GM23338 (cell line): ENCODE data around the gene HDHD2. TPM values are rescaled to one million over a fixed set of nuclear protein-coding genes. Genes with fewer than 3 reads are reported as not detected.

Experiments
- ATAC-seq: fragments of 200-7000 bp; cut with Tn5 transposase; 3 replicates; pipeline ENCODE4 v1.9.1; 2020
- DNase-seq: peaks from one replicate; pipeline ENCODE4 v3.0.0-alpha.2; 2015; ENCODE audit warnings: low spot score
- H2AFZ ChIP-seq: fragments of 200-600 bp; sonication (generic); 2 replicates; pipeline ENCODE4 v1.8.0; 2016; ENCODE audit warnings: antibody characterized with exemption, mild to moderate bottlenecking, moderate library complexity
- H3F3A ChIP-seq: fragments of 200-600 bp; sonication (generic); replicated peaks from 2 replicates; pipeline ENCODE4 v1.8.0; 2017; ENCODE audit warnings: antibody characterized with exemption, mixed run types, low read depth
- H3K27ac ChIP-seq: fragments of 200-600 bp; sonication (generic); 2 replicates; pipeline ENCODE4 v1.6.1; 2016; ENCODE audit warnings: low read depth
- H3K27me3 ChIP-seq: fragments of 200-600 bp; sonication (generic); 2 replicates; pipeline ENCODE4 v1.8.0; 2016; ENCODE audit warnings: mild to moderate bottlenecking, mixed run types, moderate library complexity; ENCODE audit not compliant: insufficient read depth
- H3K36me3 ChIP-seq: fragments of 200-600 bp; sonication (generic); 2 replicates; pipeline ENCODE4 v1.8.0; 2016; ENCODE audit warnings: mild to moderate bottlenecking; ENCODE audit not compliant: insufficient read depth
- H3K4me1 ChIP-seq: fragments of 200-600 bp; sonication (generic); 2 replicates; pipeline ENCODE4 v1.8.0; 2016; ENCODE audit warnings: mild to moderate bottlenecking, moderate library complexity; ENCODE audit not compliant: insufficient read depth
- H3K4me2 ChIP-seq: fragments of 200-600 bp; sonication (generic); 2 replicates; pipeline ENCODE4 v1.7.1; 2017; ENCODE audit warnings: mixed run types
- H3K4me3 ChIP-seq: fragments of 200-600 bp; sonication (generic); 2 replicates; pipeline ENCODE4 v1.6.1; 2016; ENCODE audit warnings: mixed run types
- H3K79me2 ChIP-seq: fragments of 200-600 bp; sonication (generic); replicated peaks from 2 replicates; pipeline ENCODE4 v1.8.0; 2017; ENCODE audit warnings: mild to moderate bottlenecking; ENCODE audit not compliant: insufficient read depth
- H3K9me2 ChIP-seq: fragments of 200-600 bp; sonication (generic); 2 replicates; pipeline ENCODE4 v1.8.0; 2017; ENCODE audit not compliant: insufficient read depth
- H4K20me1 ChIP-seq: fragments of 200-600 bp; sonication (generic); replicated peaks from 2 replicates; pipeline ENCODE4 v1.8.0; 2017; ENCODE audit warnings: mild to moderate bottlenecking; ENCODE audit not compliant: insufficient read depth
- H3K27ac Mint-ChIP-seq: 2 replicates; pipeline ENCODE4 v1.8.0; 2020; ENCODE audit warnings: inconsistent platforms, mild to moderate bottlenecking, moderate library complexity, mixed read lengths
- H3K27me3 Mint-ChIP-seq: 3 replicates; pipeline ENCODE4 v1.8.0; 2022; ENCODE audit warnings: low read depth, mild to moderate bottlenecking, moderate library complexity, mixed read lengths, inconsistent platforms; ENCODE audit not compliant: insufficient read depth, poor library complexity
- H3K36me3 Mint-ChIP-seq: 3 replicates; pipeline ENCODE4 v1.8.0; 2021; ENCODE audit warnings: low read depth, mild to moderate bottlenecking, inconsistent platforms, moderate library complexity, mixed read lengths
- H3K4me1 Mint-ChIP-seq: 3 replicates; pipeline ENCODE4 v1.8.0; 2020; ENCODE audit warnings: mild to moderate bottlenecking, inconsistent platforms, mixed read lengths
- H3K4me3 Mint-ChIP-seq: 3 replicates; pipeline ENCODE4 v1.8.0; 2021; ENCODE audit warnings: moderate library complexity, mild to moderate bottlenecking, inconsistent platforms, mixed read lengths
- H3K9me3 Mint-ChIP-seq: 3 replicates; pipeline ENCODE4 v1.8.0; 2020; ENCODE audit warnings: moderate library complexity, mild to moderate bottlenecking, inconsistent platforms, mixed read lengths
- CREB1 ChIP-seq: fragments of 250-450 bp; sonication (Bioruptor Pico); IDR thresholded peaks from 2 replicates; pipeline ENCODE4 v1.5.0; 2020; ENCODE audit warnings: low read depth, mild to moderate bottlenecking, moderate library complexity
- ETS1 ChIP-seq: IDR thresholded peaks from 2 replicates; pipeline ENCODE4 v1.6.1; 2016; ENCODE audit warnings: antibody characterized with exemption
- JUNB ChIP-seq: IDR thresholded peaks from one replicate; pipeline ENCODE4 v1.6.1; 2016; ENCODE audit warnings: antibody characterized with exemption; ENCODE audit not compliant: unreplicated experiment
- NANOG ChIP-seq: IDR thresholded peaks from 2 replicates; pipeline ENCODE4 v1.6.1; 2016; ENCODE audit warnings: antibody characterized with exemption, borderline replicate concordance
- POLR2AphosphoS5 ChIP-seq: IDR thresholded peaks from 2 replicates; pipeline ENCODE4 v1.6.1; 2016; ENCODE audit warnings: antibody characterized with exemption, low read depth
- polyA plus RNA-seq: library from polyadenylated mRNA; unstranded; fragments of >200 nt; fragmentation: Nextera tagmentation; extraction: Ambion mirVana; gene quantifications from 2 replicates; pipeline ENCODE4 v1.2.1, GENCODE V29; 2016
- total RNA-seq: library from RNA; depleted of rRNA; stranded (reverse); fragments of >200 nt; shearing (Covaris generic); gene quantifications from 2 replicates; pipeline ENCODE4 v1.2.3, GENCODE V29; 2014
- TF ChIP-seq, protein P1 (sequence below): fragments of 250-450 bp; sonication (Bioruptor Pico); IDR thresholded peaks from 2 replicates; pipeline ENCODE4 v1.5.0; 2020; ENCODE audit warnings: mild to moderate bottlenecking, moderate library complexity

Gene HDHD2
- total and polyA plus RNA-seq, 2 experiments from 2014 or later, result 25.9 to 32.2 TPM

DNA sequence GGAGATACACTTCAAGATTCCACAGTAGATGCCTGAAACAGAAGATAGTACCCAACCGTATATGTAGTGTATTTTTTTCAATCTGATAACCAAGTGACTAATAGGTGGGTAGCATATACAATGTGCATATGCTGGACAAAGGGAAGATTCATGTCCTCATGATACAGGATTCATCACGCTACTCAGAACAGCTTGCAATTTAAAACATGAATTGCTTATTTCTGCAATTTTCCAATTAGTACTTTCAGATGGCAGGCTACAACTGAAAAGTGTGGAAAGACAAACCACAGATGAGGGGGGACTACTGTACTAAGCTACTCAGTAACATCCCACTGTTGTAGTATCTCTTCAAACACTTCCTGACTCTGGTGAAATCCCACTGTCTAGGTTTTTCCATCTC lies 22.2 kb upstream of the HDHD2 start (continued):
- TF ChIP-seq POLR2AphosphoS5, result no peak
- no peak for TF ChIP-seq NANOG

DNA sequence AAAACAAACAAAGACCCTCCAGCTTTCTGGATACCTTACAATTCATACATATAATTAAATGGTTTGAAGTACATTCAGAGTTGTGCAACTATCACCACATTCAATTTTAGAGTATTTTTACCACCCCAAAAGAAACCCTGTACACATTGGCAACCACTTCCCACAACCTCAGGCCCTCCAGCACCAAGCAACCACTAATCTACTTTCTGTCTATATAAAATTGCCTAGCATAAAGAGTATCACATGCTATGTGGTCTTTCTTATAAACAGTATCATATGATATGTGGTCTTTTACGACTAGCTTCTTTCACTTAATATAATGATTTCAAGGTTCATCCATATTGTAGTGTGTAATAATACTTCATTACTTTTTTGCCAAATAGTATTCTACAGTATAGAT lies 18.6 kb upstream of the HDHD2 start:
- TF ChIP-seq CREB1 (no peak), JUNB (no peak), ETS1 (no peak), NANOG (no peak)
- TF ChIP-seq, protein P1, sequence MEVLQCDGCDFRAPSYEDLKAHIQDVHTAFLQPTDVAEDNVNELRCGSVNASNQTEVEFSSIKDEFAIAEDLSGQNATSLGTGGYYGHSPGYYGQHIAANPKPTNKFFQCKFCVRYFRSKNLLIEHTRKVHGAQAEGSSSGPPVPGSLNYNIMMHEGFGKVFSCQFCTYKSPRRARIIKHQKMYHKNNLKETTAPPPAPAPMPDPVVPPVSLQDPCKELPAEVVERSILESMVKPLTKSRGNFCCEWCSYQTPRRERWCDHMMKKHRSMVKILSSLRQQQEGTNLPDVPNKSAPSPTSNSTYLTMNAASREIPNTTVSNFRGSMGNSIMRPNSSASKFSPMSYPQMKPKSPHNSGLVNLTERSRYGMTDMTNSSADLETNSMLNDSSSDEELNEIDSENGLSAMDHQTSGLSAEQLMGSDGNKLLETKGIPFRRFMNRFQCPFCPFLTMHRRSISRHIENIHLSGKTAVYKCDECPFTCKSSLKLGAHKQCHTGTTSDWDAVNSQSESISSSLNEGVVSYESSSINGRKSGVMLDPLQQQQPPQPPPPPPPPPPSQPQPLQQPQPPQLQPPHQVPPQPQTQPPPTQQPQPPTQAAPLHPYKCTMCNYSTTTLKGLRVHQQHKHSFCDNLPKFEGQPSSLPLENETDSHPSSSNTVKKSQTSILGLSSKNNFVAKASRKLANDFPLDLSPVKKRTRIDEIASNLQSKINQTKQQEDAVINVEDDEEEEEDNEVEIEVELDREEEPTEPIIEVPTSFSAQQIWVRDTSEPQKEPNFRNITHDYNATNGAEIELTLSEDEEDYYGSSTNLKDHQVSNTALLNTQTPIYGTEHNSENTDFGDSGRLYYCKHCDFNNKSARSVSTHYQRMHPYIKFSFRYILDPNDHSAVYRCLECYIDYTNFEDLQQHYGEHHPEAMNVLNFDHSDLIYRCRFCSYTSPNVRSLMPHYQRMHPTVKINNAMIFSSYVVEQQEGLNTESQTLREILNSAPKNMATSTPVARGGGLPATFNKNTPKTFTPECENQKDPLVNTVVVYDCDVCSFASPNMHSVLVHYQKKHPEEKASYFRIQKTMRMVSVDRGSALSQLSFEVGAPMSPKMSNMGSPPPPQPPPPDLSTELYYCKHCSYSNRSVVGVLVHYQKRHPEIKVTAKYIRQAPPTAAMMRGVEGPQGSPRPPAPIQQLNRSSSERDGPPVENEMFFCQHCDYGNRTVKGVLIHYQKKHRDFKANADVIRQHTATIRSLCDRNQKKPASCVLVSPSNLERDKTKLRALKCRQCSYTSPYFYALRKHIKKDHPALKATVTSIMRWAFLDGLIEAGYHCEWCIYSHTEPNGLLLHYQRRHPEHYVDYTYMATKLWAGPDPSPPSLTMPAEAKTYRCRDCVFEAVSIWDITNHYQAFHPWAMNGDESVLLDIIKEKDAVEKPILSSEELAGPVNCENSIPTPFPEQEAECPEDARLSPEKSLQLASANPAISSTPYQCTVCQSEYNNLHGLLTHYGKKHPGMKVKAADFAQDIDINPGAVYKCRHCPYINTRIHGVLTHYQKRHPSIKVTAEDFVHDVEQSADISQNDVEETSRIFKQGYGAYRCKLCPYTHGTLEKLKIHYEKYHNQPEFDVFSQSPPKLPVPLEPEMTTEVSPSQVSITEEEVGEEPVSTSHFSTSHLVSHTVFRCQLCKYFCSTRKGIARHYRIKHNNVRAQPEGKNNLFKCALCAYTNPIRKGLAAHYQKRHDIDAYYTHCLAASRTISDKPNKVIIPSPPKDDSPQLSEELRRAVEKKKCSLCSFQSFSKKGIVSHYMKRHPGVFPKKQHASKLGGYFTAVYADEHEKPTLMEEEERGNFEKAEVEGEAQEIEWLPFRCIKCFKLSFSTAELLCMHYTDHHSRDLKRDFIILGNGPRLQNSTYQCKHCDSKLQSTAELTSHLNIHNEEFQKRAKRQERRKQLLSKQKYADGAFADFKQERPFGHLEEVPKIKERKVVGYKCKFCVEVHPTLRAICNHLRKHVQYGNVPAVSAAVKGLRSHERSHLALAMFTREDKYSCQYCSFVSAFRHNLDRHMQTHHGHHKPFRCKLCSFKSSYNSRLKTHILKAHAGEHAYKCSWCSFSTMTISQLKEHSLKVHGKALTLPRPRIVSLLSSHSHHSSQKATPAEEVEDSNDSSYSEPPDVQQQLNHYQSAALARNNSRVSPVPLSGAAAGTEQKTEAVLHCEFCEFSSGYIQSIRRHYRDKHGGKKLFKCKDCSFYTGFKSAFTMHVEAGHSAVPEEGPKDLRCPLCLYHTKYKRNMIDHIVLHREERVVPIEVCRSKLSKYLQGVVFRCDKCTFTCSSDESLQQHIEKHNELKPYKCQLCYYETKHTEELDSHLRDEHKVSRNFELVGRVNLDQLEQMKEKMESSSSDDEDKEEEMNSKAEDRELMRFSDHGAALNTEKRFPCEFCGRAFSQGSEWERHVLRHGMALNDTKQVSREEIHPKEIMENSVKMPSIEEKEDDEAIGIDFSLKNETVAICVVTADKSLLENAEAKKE, result no peak
- no peak for ATAC-seq
- Histone ChIP-seq H3K4me1 (no peaks in the 10 kb centered on the region), H3K79me2 (peaks cover 76% of the 10 kb centered on the region), H2AFZ (no peak overlapping the region), H3K27ac (no peak overlapping the region), H3K9me2 (no peaks in the 10 kb centered on the region), H3K4me2 (no peak overlapping the region), H3K27me3 (no peaks in the 10 kb centered on the region), H3K36me3 (no peaks in the 10 kb centered on the region), H3K4me3 (no peak overlapping the region), H4K20me1 (peaks cover 28% of the 10 kb centered on the region), H3F3A (no peaks in the 10 kb centered on the region)
- no peak for DNase-seq
- Mint-ChIP-seq H3K4me3 (no peak overlapping the region), H3K36me3 (no peaks in the 10 kb centered on the region), H3K27me3 (no peaks in the 10 kb centered on the region), H3K9me3 (no peaks in the 10 kb centered on the region), H3K27ac (no peak overlapping the region), H3K4me1 (no peaks in the 10 kb centered on the region)
